IMR-90 (cell line): Measurements from ENCODE around the gene SLC5A2.

Experiments
- CEBPB ChIP-seq: IDR thresholded peaks from 2 replicates; pipeline ENCODE4 v1.6.1; 2012; ENCODE audit warnings: low read depth, low read length, improper control_type of control experiment
- CTCF ChIP-seq: conservative IDR thresholded peaks from 2 replicates; pipeline ENCODE4 v1.5.1; 2012; ENCODE audit warnings: mild to moderate bottlenecking, low read depth, low read length, improper control_type of control experiment
- FOS ChIP-seq: fragments of 150-350 bp; IDR thresholded peaks from 2 replicates; pipeline ENCODE4 v1.6.1; 2016; ENCODE audit warnings: low read depth, low read length
- MAZ ChIP-seq: IDR thresholded peaks from 2 replicates; pipeline ENCODE4 v1.6.1; 2012; ENCODE audit warnings: low read depth, mild to moderate bottlenecking, low read length, improper control_type of control experiment, moderate library complexity, borderline replicate concordance
- MXI1 ChIP-seq: IDR thresholded peaks from 2 replicates; pipeline ENCODE4 v1.6.1; 2012; ENCODE audit warnings: low read depth, mild to moderate bottlenecking, low read length, moderate library complexity, borderline replicate concordance
- POLR2A ChIP-seq: IDR thresholded peaks from 2 replicates; pipeline ENCODE4 v1.6.1; 2012; ENCODE audit warnings: mild to moderate bottlenecking, low read depth, low read length
- RAD21 ChIP-seq: IDR thresholded peaks from 2 replicates; pipeline ENCODE4 v1.6.1; 2012; ENCODE audit warnings: low read length, improper control_type of control experiment
- RCOR1 ChIP-seq: IDR thresholded peaks from 2 replicates; pipeline ENCODE4 v1.6.1; 2012; ENCODE audit warnings: mild to moderate bottlenecking, low read length, improper control_type of control experiment; ENCODE audit not compliant: insufficient replicate concordance
- RFX5 ChIP-seq: IDR thresholded peaks from 2 replicates; pipeline ENCODE4 v1.8.0; 2012; ENCODE audit warnings: low read depth, mild to moderate bottlenecking, low read length, moderate library complexity
- USF2 ChIP-seq: fragments of 150-350 bp; IDR thresholded peaks from 2 replicates; pipeline ENCODE4 v1.6.1; 2017; ENCODE audit warnings: mild to moderate bottlenecking, antibody characterized with exemption, low read length, low read depth

GRCh38 chr16:31459687-31460581 is 23.0 kb upstream of the SLC5A2 start:
- TF ChIP-seq RAD21, result no peak
- TF ChIP-seq RFX5, result no peak
- TF ChIP-seq POLR2A, result no peak
- TF ChIP-seq CTCF, result no peak
- no peak for TF ChIP-seq RCOR1
- no peak for TF ChIP-seq FOS
- TF ChIP-seq MAZ, result peak; percentile 39; the same call in 1 of the 2 replicates
- no peak for TF ChIP-seq USF2
- peak; percentile 87 for TF ChIP-seq CEBPB
- TF ChIP-seq MXI1, result no peak
